Activated naive CD4-positive, alpha-beta T cell treated with anti-CD3 and anti-CD28 coated beads, Interleukin-2, amount 50 U/mL, for 24 hours (primary cell): ENCODE measurements around the gene MMEL1.
A peak's percentile ranks its signal among the peaks of the same experiment; 100 is the strongest.

ENCODE experiments used
- H3K27ac Mint-ChIP-seq: one replicate; pipeline ENCODE4 v1.8.0; 2021; ENCODE audit warnings: mild to moderate bottlenecking, mixed read lengths
- H3K27me3 Mint-ChIP-seq: one replicate; pipeline ENCODE4 v1.8.0; 2021; ENCODE audit warnings: mixed read lengths
- H3K36me3 Mint-ChIP-seq: one replicate; pipeline ENCODE4 v1.8.0; 2021; ENCODE audit warnings: mixed read lengths
- H3K4me1 Mint-ChIP-seq: one replicate; pipeline ENCODE4 v1.8.0; 2021; ENCODE audit warnings: mixed read lengths
- H3K4me3 Mint-ChIP-seq: one replicate; pipeline ENCODE4 v1.8.0; 2021; ENCODE audit warnings: mild to moderate bottlenecking, mixed read lengths
- H3K9me3 Mint-ChIP-seq: one replicate; pipeline ENCODE4 v1.8.0; 2021; ENCODE audit warnings: mixed read lengths

Gene MMEL1

DNA sequence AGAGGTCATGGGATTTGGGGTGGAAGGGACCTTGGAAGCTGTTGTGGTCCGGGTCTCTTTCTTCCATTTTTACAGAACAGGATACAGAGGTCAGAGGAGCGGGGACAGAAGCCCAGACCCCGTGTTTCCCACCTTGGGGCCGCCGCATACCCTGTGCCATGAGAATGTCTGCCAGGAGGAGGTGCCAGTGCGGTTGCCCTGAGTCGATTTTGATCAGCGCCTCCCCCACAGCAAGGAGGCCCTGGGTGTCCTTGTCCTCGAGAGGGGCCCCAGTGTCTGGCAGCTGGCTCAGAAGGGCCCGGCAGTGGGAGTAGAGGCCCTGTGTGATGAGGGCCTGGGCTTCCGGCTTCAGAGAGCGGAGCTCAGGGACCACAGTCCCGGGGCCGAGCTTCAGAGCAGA lies 12.3 kb upstream of the MMEL1 start:
- Mint-ChIP-seq H3K36me3 (no peaks in the 10 kb centered on the region), H3K4me3 (no peak overlapping the region), H3K27me3 (no peaks in the 10 kb centered on the region), H3K27ac (no peak overlapping the region), H3K4me1 (peaks cover 12% of the 10 kb centered on the region), H3K9me3 (peaks cover 9% of the 10 kb centered on the region)

- H3K4me3 Mint-ChIP-seq: no peak overlapping the region
- peaks cover 12% of the 10 kb centered on the region for H3K4me1 Mint-ChIP-seq
- no peaks in the 10 kb centered on the region for H3K36me3 Mint-ChIP-seq
- H3K9me3 Mint-ChIP-seq: peaks cover 9% of the 10 kb centered on the region
- no peak overlapping the region for H3K27ac Mint-ChIP-seq
- no peaks in the 10 kb centered on the region for H3K27me3 Mint-ChIP-seq
These were observed 11.8 kb upstream of the MMEL1 start for GRCh38 chr1:2644591-2645101.

DNA sequence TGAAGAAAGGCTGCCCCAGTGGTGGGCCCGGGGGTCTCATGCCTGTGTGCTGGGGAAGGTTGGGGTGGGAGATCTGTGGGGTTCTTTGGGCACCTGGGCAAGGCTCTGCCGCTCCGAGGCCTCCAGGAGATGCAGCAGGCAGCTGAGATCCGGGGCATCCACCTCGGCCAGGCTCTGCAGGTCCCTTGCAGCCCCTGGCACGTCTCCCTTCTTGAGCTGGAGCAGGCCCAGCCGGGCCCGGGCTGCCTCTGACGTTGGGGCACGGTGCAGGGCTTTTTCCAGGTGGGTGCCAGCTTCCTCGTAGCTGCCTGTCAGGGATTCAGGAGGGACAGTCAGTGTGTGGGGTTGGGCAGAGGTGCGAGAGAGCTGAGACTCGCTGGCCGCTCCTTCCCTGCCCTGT lies 11.4 kb upstream of the MMEL1 start:
- H3K27ac Mint-ChIP-seq: peak overlapping the region; percentile 12
- peaks cover 9% of the 10 kb centered on the region for H3K9me3 Mint-ChIP-seq
- H3K36me3 Mint-ChIP-seq: no peaks in the 10 kb centered on the region
- H3K4me3 Mint-ChIP-seq: no peak overlapping the region
- no peaks in the 10 kb centered on the region for H3K27me3 Mint-ChIP-seq
- H3K4me1 Mint-ChIP-seq: peaks cover 12% of the 10 kb centered on the region

DNA sequence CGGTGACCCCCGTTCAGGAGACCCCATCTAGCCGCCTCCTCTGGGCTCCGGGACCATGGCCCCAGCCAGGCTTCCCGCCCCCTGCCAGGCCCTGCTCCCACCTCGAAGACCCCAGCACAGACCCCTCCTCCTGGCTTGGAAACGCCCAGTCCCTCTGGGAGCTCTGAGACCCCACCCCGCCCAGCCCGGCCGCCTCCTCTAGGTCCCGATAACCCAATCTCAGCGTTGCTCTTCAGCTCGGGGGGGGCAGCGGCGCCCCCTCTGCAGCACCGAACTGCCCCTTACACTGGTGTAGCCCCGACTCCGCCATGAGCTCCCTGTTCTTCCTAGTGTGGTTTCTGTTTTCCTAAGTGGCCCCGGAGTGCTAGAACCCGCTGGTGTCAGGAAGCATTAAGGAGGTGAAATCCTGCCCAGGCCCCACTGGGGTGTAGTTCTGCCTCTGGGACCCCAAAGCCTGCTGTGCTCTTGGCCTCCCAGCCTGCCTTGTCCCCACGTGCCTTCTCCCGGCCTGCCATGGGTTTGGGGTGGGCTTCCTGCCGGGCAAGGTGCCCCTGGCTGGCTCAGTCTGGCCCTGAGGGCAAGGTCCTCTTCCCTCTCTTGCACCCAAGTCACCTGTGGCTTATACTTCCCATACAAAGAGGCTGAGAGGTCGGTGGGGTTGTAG lies 10.7 kb upstream of the MMEL1 start:
- Mint-ChIP-seq H3K4me3 (peak overlapping the region; percentile 60), H3K9me3 (peaks cover 9% of the 10 kb centered on the region), H3K4me1 (peaks cover 16% of the 10 kb centered on the region), H3K27me3 (no peaks in the 10 kb centered on the region), H3K36me3 (no peaks in the 10 kb centered on the region), H3K27ac (peak overlapping the region; percentile 46)

DNA sequence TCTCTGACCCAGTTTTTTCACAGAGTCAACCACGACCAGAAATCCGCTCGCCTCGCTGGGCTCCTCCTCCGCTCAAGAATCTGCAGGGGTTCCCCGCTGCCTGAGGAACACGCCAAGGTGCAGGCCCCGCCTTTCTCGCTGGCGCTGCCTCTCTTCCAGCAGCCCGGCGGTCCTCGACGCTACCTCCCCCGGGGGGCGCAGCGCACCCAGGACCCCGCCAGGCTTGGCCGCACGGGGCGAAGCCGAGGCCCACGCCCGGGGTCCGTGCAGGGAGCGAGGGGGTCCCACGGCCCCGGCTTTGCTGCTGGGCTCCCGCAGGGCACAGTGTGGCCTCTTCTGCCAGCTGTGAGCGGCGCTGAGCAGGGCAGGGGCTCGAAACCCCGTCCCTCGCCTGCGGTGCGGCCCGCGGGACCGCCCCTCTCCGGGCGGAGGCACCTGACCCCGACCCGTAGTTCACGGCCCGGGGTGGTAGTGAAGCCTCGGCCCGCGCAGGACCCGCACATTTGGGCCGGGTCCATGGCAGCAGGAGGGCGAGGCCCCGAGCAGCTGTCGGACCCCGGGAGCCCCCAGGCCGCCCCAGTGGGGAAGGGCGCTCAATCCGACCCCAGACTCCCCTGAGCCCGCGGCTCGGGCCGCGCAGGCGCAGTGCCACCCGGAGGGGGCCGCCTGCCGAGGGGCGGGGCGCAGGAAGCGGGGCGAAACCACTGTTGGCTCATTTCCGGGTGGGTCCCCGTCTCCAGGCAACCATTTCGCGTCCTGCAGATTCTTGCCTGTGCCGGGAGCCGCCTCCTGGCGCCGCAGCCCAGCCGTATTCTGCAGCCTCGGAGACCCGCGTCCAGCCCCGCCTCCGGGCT lies 10.0 kb upstream of the MMEL1 start:
- Mint-ChIP-seq H3K4me1 (peaks cover 16% of the 10 kb centered on the region), H3K9me3 (peaks cover 5% of the 10 kb centered on the region), H3K4me3 (peak overlapping the region; percentile 92), H3K27me3 (no peaks in the 10 kb centered on the region), H3K36me3 (no peaks in the 10 kb centered on the region), H3K27ac (peak overlapping the region; percentile 97)

DNA sequence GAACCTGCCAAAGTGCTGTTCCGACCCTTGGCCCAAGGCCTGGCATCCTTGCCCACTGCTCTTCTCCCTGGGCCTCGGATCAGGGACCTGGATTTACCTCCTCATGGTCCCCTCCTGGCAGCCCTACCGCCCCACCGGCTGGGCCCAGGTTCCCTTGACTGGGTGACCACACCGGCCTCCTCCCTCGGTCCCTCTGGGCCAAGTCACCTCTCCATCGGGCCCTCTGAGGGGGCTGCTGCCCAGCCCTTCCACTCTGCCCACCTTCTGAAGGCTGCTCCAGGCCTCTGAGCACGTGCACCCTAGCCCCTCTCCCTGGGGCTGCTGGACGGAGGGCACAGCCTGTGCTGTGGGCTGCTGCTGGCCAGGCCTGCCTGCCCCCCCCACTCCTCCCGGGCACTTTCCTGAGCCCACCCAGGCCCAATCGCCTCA lies 9.3 kb upstream of the MMEL1 start:
- Mint-ChIP-seq H3K36me3 (no peaks in the 10 kb centered on the region), H3K4me3 (peak overlapping the region; percentile 92), H3K4me1 (peaks cover 16% of the 10 kb centered on the region), H3K9me3 (peaks cover 5% of the 10 kb centered on the region), H3K27ac (peak overlapping the region; percentile 97), H3K27me3 (no peaks in the 10 kb centered on the region)

DNA sequence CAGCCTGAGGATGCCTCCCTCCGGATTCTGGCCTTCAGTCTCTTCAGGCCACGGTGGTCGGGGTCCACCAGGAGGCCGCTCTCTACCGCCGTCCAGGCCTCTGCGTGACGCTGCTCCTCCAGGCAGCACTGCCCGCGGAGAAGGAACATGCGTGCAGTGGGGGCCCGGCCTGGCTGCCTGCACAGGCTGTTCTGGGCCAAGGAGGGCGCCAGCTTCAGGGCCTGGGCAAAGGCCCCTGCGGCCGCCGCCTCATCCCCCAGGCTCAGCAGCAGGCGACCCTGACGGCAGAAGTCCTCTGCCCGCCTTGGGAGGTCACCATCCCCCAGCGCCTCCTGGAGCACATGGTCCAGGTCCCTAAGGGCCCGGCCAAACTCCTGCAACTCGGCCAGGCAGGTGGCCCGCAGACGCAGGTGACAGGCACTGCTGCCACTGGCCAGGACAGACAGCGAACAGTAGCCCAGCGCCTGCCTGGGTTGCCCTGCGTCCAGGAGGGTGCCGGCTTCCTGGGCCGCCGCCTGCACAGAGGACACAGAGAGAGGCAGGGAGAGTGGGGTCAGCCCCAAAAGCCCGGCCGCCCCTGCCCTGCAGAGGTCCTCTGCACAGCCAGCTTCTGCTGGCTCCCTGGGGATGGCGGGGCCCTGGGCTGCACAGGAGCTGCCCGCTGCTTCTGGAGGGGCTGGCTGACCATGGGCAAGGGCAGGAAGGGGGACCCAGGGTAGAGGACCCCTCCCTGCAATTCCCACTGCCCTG lies 8.7 kb upstream of the MMEL1 start:
- Mint-ChIP-seq H3K4me3 (peak overlapping the region; percentile 92), H3K36me3 (no peaks in the 10 kb centered on the region), H3K9me3 (no peaks in the 10 kb centered on the region), H3K4me1 (peaks cover 16% of the 10 kb centered on the region), H3K27ac (peak overlapping the region; percentile 41), H3K27me3 (no peaks in the 10 kb centered on the region)

DNA sequence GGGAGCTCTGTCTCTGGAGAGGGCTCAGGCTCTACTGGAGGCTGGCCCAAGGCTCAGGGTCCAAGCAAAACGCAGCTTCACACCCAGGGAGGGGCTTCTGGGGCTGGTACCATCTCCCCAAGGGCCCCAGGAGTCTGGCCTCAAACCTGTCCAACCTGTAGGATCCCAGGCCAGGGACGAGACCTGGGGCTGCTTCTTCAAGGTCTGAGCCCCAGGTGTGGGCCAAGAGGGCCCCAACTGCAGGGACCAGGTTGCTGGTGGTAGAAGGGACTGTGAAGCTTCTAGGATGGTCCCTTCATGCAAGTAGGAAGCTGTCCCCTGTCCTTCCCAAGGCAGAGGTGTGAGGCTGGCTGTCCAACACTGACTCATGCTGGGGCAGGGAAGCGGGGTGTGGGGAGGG lies 7.8 kb upstream of the MMEL1 start:
- Mint-ChIP-seq H3K36me3 (no peaks in the 10 kb centered on the region), H3K4me1 (peaks cover 16% of the 10 kb centered on the region), H3K27ac (no peak overlapping the region), H3K4me3 (no peak overlapping the region), H3K27me3 (no peaks in the 10 kb centered on the region), H3K9me3 (no peaks in the 10 kb centered on the region)

DNA sequence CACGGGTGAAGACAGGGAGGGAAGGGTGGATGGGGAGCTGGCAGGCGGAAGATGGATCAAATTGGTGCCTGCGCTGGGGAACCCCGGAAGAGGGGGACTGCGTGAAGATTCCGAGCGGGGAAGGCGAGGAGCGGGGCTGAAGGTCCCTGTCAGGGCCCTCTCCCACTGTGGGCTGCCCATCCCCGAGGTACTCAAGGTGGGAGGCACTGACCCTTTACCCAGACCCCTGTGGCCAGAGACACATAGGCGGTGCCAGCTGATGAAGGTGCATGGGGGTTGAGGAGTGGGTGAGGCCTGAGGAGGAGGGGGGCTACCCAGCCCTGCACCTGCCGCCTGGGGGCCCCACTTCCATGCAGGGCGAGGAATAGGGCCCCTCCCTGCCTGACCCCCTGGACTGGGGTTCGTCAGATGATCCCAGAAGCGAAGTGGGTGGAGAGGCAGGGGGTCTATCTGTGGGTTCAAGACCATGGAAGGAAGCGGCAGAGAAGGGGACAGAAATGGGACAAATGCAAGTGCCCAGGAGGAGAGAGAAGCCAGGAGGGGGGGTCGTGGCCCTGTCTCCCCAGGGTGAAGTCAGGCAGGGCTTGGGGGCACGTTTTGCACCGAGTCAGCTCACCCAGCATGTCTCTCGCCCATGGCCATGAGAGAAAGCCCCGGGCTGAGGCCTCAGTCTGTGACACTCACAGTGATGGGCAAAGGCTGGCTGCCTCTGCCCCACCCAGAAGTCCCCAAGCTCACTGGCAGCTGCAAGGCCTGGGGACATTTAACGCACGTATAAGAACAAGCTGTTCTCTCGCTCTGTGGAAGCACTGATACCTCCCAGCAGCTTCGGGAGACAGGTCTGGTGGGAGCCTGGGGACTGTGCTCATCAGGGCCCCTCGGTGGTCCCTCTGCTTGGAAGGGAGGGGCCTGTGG lies 7.0 kb upstream of the MMEL1 start:
- H3K27me3 Mint-ChIP-seq: no peaks in the 10 kb centered on the region
- no peak overlapping the region for H3K27ac Mint-ChIP-seq
- no peaks in the 10 kb centered on the region for H3K9me3 Mint-ChIP-seq
- peaks cover 16% of the 10 kb centered on the region for H3K4me1 Mint-ChIP-seq
- no peaks in the 10 kb centered on the region for H3K36me3 Mint-ChIP-seq
- no peak overlapping the region for H3K4me3 Mint-ChIP-seq

DNA sequence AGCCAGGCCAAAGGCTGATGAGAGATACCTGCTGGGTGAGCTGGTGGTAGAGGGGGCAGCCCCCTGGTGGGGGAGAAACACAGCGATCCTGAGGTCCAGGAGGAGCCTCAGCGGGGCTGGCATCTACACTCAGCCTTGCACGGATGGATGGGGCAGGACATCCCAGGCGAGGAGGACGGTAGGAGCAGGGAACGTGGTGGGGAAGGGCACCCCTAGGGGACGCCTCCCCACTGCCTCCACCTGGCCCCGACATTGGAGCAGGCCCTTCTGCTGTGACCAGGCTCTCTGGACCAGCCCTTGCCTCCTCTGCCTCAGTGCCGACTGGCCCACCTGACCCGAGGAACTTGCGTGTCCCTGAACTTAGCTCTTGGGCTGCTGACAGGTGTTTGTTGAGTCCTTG lies 6.4 kb upstream of the MMEL1 start:
- H3K27ac Mint-ChIP-seq: no peak overlapping the region
- H3K4me1 Mint-ChIP-seq: peaks cover 16% of the 10 kb centered on the region
- H3K4me3 Mint-ChIP-seq: no peak overlapping the region

DNA sequence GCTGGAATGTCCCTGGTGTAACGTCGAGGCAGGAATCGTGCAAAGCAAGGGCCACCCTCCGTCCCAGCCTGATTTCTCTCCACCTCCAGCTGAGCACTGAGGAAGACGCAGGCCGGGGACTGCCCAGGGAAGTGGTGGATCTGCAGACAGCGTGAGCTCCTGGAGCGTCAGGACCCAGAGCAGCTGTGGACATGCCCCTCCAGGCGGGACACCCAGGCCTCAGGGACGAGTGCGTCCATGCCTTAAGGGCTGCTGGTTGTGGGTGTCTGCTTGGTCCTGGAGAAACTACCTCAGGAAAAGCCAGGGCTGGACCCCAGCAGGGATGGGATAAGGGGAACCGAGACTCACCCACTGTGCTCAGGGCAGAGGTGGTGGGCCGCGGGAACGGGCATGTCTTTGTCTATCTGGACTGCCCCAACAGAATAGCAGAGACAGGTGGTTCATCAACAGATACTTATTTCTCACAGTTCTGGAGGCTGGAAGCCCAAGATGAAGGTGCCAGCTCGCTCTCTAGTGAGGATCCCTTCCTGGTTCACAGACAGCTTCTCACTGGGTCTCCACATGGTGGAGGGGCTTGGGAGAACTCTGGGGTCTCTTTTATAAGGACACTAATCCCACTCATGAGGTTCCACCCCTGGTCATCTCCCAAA lies 5.8 kb upstream of the MMEL1 start:
- Mint-ChIP-seq H3K27me3 (no peaks in the 10 kb centered on the region), H3K9me3 (no peaks in the 10 kb centered on the region), H3K4me1 (peaks cover 12% of the 10 kb centered on the region), H3K4me3 (no peak overlapping the region), H3K36me3 (no peaks in the 10 kb centered on the region), H3K27ac (peak overlapping the region; percentile 59)

More for the DNA sequence above, 6.4 kb upstream of the MMEL1 start:
- no peaks in the 10 kb centered on the region for H3K9me3 Mint-ChIP-seq
- no peaks in the 10 kb centered on the region for H3K27me3 Mint-ChIP-seq
- H3K36me3 Mint-ChIP-seq: no peaks in the 10 kb centered on the region

- H3K27me3 Mint-ChIP-seq: no peaks in the 10 kb centered on the region
- peaks cover 10% of the 10 kb centered on the region for H3K4me1 Mint-ChIP-seq
- no peak overlapping the region for H3K4me3 Mint-ChIP-seq
- H3K36me3 Mint-ChIP-seq: no peaks in the 10 kb centered on the region
- H3K9me3 Mint-ChIP-seq: no peaks in the 10 kb centered on the region
- no peak overlapping the region for H3K27ac Mint-ChIP-seq
These were observed 4.8 kb upstream of the MMEL1 start for GRCh38 chr1:2637442-2638145.

GRCh38 chr1:2636733-2637132 lies 3.9 kb upstream of the MMEL1 start:
- Mint-ChIP-seq H3K36me3 (no peaks in the 10 kb centered on the region), H3K4me1 (peaks cover 4% of the 10 kb centered on the region), H3K9me3 (no peaks in the 10 kb centered on the region), H3K27me3 (peaks cover under 1% of the 10 kb centered on the region), H3K4me3 (no peak overlapping the region), H3K27ac (no peak overlapping the region)
